Suppressor macrophage (primary cell): ENCODE measurements around the gene TNIK.

Experiments
- DNase-seq, 4 experiments: peaks; one replicate each; pipeline ENCODE4 v3.0.0-alpha.2; 2020 to 2022

TNIK gene

GRCh38 chr3:171279972-171280371 lies 180.2 kb downstream of the TNIK start:
- no peak for DNase-seq

GRCh38 chr3:171278299-171278590 lies 182.0 kb downstream of the TNIK start:
- no peak for DNase-seq

- DNase-seq = no peak
Measured at GRCh38 chr3:171277456-171278298, 182.5 kb downstream of the TNIK start.

- DNase-seq = no peak
Measured at GRCh38 chr3:171276923-171277322, 183.3 kb downstream of the TNIK start.

- no peak for DNase-seq
Measured at GRCh38 chr3:171274222-171274621, 186.0 kb downstream of the TNIK start.

GRCh38 chr3:171270541-171270940 lies 189.7 kb downstream of the TNIK start:
- no peak for DNase-seq

GRCh38 chr3:171269542-171269941 lies 190.7 kb downstream of the TNIK start:
- DNase-seq = no peak

GRCh38 chr3:171268677-171269076 lies 191.5 kb downstream of the TNIK start:
- DNase-seq = no peak

GRCh38 chr3:171267104-171267503 lies 193.1 kb downstream of the TNIK start:
- no peak for DNase-seq

GRCh38 chr3:171266740-171267073 lies 193.5 kb downstream of the TNIK start:
- peak in 2 of 4 experiments; percentile 5 to 22 for DNase-seq

GRCh38 chr3:171266034-171266739 lies 194.0 kb downstream of the TNIK start:
- no peak for DNase-seq

- DNase-seq = no peak
Measured at GRCh38 chr3:171264758-171265157, 195.4 kb downstream of the TNIK start.

- DNase-seq = no peak
Measured at GRCh38 chr3:171262431-171262830, 197.8 kb downstream of the TNIK start.

GRCh38 chr3:171261487-171261886 lies 198.7 kb downstream of the TNIK start:
- DNase-seq = no peak

- no peak for DNase-seq
Measured at GRCh38 chr3:171260899-171261298, 199.3 kb downstream of the TNIK start.

- DNase-seq = no peak
Measured at GRCh38 chr3:171260466-171260865, 199.7 kb downstream of the TNIK start.

GRCh38 chr3:171258316-171258715 lies 201.9 kb downstream of the TNIK start:
- DNase-seq = no peak

- DNase-seq = no peak
Measured at GRCh38 chr3:171257251-171258203, 202.7 kb downstream of the TNIK start.

- DNase-seq = peak in 1 of 4 experiments; percentile 7
Measured at GRCh38 chr3:171256445-171257250, 203.6 kb downstream of the TNIK start.

GRCh38 chr3:171255236-171255806 lies 204.9 kb downstream of the TNIK start:
- DNase-seq = no peak

GRCh38 chr3:171254315-171254714 lies 205.9 kb downstream of the TNIK start:
- DNase-seq = no peak

GRCh38 chr3:171251835-171252234 lies 208.4 kb downstream of the TNIK start:
- DNase-seq = no peak
